Chondrocyte (in vitro differentiated cells): Measurements from ENCODE around the gene SEC11C. TPM values are rescaled to one million over a fixed set of nuclear protein-coding genes. Genes with fewer than 3 reads are reported as not detected.

Source experiments
- DNase-seq: peaks from one replicate; pipeline ENCODE4 v3.0.0; 2021; ENCODE audit warnings: mixed read lengths, low spot score
- H3K27ac Mint-ChIP-seq: one replicate; pipeline ENCODE4 v1.8.0; 2021; ENCODE audit warnings: mild to moderate bottlenecking, moderate library complexity, mixed read lengths; ENCODE audit not compliant: unreplicated experiment
- H3K27me3 Mint-ChIP-seq: 2 replicates; pipeline ENCODE4 v1.8.0; 2021; ENCODE audit warnings: low read depth, mixed read lengths
- H3K36me3 Mint-ChIP-seq: 2 replicates; pipeline ENCODE4 v1.8.0; 2021; ENCODE audit warnings: low read depth, mixed read lengths
- H3K4me1 Mint-ChIP-seq: 2 replicates; pipeline ENCODE4 v1.8.0; 2021; ENCODE audit warnings: low read depth, mild to moderate bottlenecking, mixed read lengths
- H3K4me3 Mint-ChIP-seq: one replicate; pipeline ENCODE4 v1.8.0; 2021; ENCODE audit warnings: mild to moderate bottlenecking, moderate library complexity, mixed read lengths; ENCODE audit not compliant: unreplicated experiment
- H3K9me3 Mint-ChIP-seq: 2 replicates; pipeline ENCODE4 v1.8.0; 2021; ENCODE audit warnings: low read depth, mixed read lengths
- CTCF ChIP-seq: fragments of 200-600 bp; sonication (generic); IDR thresholded peaks from 2 replicates; pipeline ENCODE4 v1.5.0; 2021; ENCODE audit warnings: antibody characterized with exemption, mild to moderate bottlenecking, moderate library complexity
- total RNA-seq: library from RNA; stranded (reverse); gene quantifications from 3 replicates; pipeline ENCODE4 v1.2.1, GENCODE V29; 2021

SEC11C gene
- total RNA-seq, 1 donor from 2014 or later: 27.6 TPM

- no peak for DNase-seq
- TF ChIP-seq CTCF: no peak
- H3K4me3 Mint-ChIP-seq: no peak overlapping the region
- no peaks in the 10 kb centered on the region for H3K9me3 Mint-ChIP-seq
- no peaks in the 10 kb centered on the region for H3K4me1 Mint-ChIP-seq
- H3K27ac Mint-ChIP-seq: no peak overlapping the region
- H3K27me3 Mint-ChIP-seq: peaks cover 58% of the 10 kb centered on the region
- H3K36me3 Mint-ChIP-seq: no peaks in the 10 kb centered on the region
Measured at GRCh38 chr18:59207506-59207905, 67.8 kb downstream of the SEC11C start.

Other genes starting within 250 kb of the SEC11C start
- gene GRP, start 80.3 kb downstream of the SEC11C start, total RNA-seq: not detected in 3 replicates
- not detected in 3 replicates for gene RAX, start 133.6 kb downstream of the SEC11C start, total RNA-seq
- not detected in 3 replicates for gene CPLX4, start 178.8 kb downstream of the SEC11C start, total RNA-seq
- 107 to 164 TPM (median 108 TPM) in 3 replicates for gene LMAN1, start 219.4 kb downstream of the SEC11C start, total RNA-seq